Globus pallidus (tissue), 1 donor: ENCODE results near the gene PAIP2B.
"Not testable (repeated sequence)": the region's sequence is repeated elsewhere in the genome, so short reads cannot be mapped to it uniquely, and the experiment has no call there.

Source experiments
- DNase-seq: peaks from one replicate; pipeline ENCODE4 v3.0.0-alpha.2; 2015; ENCODE audit warnings: low spot score

Gene PAIP2B

DNA sequence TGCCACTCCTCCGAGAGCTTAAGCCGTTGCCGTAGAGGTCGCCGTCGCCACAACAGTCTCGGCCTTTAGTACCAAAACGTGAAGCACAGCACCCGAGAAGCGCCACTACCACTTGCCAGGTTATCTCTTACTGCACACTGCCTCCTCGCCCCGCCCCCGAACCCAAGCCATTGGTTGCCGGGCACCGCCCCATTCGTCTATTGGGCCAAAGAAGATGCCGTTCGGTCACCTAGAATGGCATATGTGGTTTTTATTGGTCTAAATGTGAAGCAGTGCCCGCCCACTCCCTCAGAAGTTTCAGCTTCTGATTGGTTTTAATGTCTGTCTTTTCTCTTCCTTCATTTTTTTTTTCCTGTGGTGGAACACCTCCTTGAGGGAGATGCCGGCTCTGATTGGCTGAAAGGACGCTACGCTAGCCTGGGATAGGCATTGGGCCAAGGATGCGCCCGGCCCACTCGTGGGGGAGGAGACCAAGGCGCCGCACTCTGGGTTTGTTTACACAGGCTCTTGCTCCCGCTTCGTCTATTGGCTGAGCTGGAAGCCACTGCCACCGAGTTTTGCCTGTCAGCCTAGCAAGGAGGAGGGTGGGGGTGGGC lies at the start of gene PAIP2B:
TSS of gene PAIP2B (minus strand) at position 139 of the 596 bp plus-strand sequence. CDS start 24,514 bp downstream, outside the sequence.
- DNase-seq = peak; percentile 100

DNA sequence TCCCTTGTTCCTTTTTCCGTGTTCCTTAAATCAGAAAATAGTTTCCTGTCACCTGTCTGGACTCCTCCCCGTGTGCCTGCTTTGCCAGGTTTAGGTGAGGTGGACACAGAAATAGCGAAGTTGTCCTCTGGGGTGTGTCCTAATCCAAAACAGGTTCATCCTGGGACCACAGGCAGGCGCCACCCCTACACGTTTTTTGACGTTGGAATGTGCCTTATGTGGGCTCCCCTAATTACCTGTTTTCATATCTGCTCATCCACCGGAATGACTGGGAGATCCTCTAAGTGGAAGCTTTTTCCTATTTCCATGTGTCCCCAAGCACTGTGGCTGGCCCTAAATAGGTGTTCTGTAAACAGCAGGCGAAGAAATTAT lies 49.0 kb upstream of the PAIP2B start:
- no peak for DNase-seq

- no peak for DNase-seq
These were observed 42.7 kb upstream of the PAIP2B start for GRCh38 chr2:71269511-71270090.

GRCh38 chr2:71263386-71263785 lies 36.5 kb upstream of the PAIP2B start:
- no peak for DNase-seq

DNA sequence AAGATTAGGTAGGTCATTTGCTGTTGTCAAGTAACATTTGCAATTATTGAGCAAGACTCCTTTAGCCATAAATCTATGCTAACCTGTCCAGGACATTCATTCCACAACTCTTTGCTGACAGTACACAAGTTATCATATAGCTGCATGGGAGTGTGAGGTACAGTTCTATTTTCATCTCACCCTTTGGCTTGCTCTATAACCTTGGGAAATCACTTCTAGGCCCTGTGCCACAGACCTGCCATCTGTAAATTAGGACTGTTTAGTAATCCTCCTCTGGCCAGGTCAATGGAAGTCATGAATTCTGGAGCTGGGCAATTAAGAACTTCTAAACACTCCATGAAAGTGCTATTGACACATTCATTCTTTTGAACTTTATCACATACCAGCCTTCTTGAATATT lies 34.6 kb upstream of the PAIP2B start:
- DNase-seq = no peak

GRCh38 chr2:71256421-71256820 lies 29.5 kb upstream of the PAIP2B start:
- peak; percentile 96 for DNase-seq

GRCh38 chr2:71254776-71255175 lies 27.9 kb upstream of the PAIP2B start:
- no peak for DNase-seq

GRCh38 chr2:71254078-71254477 lies 27.2 kb upstream of the PAIP2B start:
- DNase-seq = no peak

DNA sequence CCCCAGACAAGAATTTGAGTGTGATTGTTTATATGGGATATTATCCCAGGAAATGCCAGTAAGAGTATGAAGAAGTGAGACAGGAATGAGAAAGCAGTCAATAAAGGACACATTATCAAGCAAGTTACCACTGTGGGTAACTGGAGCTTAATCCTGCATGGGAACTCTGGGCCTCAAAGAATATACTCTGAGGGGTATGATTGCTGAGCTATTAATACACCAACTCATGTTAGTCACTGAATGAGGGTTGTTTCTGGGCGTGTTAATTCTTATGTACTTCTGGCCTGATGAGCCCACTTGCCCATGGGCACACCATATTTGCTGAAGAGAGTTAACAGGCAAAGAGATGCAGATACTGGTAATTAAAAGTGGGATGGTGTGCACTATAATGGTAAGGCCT lies 26.6 kb upstream of the PAIP2B start:
- DNase-seq = no peak

DNA sequence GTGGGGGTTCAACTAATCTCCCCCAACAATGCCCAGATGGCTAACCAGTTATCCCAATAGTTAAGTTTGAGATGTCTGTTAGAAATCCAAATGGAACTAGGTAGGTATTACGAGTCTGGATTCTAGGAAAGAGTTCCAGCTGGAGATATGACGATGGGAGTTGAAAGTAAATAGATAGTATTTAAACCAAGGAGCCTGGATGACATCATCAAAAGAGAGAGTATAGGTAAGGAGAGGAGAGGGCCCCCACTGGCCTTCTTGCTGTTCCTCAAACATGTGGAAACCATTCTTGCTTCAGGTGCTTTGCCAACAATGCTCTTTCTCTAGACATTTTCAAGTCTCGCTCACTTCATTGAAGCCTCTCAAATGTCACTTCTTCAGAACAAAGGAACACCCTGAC lies 26.0 kb upstream of the PAIP2B start:
- no peak for DNase-seq

GRCh38 chr2:71250935-71251334 lies 24.0 kb upstream of the PAIP2B start:
- DNase-seq = no peak

GRCh38 chr2:71244302-71244660 lies 17.4 kb upstream of the PAIP2B start:
- DNase-seq = no peak

- DNase-seq = no peak
These were observed 16.9 kb upstream of the PAIP2B start for GRCh38 chr2:71243634-71244301.

DNA sequence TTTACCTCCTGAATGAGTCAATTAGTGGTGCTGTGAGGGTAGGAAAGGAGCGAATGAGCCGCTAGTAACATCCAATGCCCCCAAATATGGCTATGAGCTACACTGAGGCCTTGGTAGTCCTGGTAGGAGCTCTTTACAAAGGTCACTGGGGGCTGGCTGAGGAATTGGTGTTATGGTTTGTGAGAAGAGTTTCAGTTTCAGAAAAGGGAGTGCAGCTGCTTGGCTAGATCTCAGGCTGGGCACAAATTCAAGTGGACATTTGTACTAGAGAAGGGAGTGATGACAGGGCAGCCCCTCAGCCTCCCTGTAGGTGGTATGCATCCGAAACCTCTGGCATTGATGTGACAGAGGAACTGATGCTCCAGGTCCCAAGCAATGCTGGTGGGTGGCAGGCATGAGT lies 13.9 kb upstream of the PAIP2B start:
- DNase-seq = peak; percentile 45

DNA sequence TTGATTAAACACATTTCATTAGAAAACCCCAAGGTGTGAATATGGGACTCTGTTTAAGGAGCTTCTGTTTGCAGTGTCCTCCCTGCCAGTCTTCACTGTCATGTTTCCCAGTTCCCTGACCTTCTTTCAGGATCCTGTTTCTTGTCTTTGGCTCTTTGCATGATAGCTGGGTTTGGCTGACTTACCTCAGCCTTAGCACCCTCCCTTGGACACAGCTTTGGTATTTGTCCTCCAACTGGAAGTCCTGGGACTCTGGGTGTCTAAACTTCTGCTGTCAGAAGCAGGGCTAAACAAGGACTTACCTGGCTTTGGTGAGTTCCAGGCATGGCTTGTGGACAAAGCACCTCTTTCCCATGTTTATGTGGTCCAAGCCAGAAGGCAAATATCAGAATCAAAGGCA lies 11.2 kb upstream of the PAIP2B start:
- no peak for DNase-seq

DNA sequence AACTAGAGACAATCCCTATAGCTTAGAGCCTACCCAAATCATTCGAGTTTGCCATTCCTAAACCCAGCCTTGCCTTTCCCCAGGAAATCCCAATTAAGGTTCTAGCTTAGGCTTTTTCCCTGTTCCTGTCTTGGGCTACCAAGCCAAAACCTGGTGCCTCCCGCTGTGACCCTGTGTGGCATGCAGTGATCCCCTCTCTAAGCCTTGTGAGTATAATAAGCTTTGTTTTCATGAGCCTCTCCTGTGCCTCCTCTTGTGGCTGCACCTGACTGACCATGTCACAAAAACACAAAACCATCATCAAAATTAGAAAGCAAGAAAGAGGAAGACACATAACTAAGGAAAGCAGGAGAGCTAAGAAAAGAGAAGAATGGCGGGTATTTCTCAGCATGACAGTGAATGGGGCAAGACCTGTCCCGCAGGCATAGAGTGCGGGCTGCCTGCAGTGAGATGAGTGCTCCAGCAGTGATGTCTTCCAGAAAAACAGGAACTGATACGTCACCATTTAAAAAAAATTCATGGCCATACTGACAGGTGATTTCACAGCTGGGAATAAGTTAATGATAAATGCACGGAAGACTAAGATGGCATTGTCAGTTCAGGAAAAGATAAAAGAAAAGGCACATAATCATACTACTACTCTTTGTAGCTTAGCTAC lies 9.2 kb upstream of the PAIP2B start:
- no peak for DNase-seq

GRCh38 chr2:71233072-71233471 lies 6.2 kb upstream of the PAIP2B start:
- DNase-seq = not testable (repeated sequence)

- DNase-seq = peak; percentile 41
These were observed 573 bp downstream of the PAIP2B start for GRCh38 chr2:71226096-71226964.

- DNase-seq = no peak
These were observed 2.0 kb downstream of the PAIP2B start for GRCh38 chr2:71224935-71225334.

GRCh38 chr2:71224457-71224856 lies 2.4 kb downstream of the PAIP2B start:
- DNase-seq = peak; percentile 2

GRCh38 chr2:71223767-71224333 lies 3.1 kb downstream of the PAIP2B start:
- DNase-seq = peak; percentile 89

DNA sequence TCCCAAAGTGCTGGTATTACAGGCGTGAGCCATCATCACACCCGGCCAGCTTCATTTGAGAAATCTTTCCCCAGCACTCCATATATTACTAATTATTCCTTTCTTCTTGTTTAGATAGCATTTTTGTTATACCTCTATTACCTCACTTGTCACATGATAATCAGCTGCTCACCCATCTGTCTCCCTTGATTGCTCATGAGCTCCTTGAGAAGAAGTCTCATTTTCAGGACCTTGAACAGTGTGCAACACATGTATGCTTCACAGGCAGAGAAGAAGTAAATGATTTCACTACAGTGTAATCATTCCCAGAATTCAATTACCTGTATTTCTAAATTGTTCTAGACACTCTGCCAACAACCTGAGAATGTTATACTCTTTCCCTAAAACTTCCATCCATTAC lies 6.2 kb downstream of the PAIP2B start:
- no peak for DNase-seq
